AG09319 (cell line): Measurements from ENCODE around the gene NLGN1.

ENCODE experiments used
- DNase-seq: peaks from one replicate; pipeline ENCODE4 v3.0.0-alpha.2; 2010; ENCODE audit warnings: low read depth; ENCODE audit errors: extremely low read depth
- TF ChIP-seq, protein P1 (sequence below): IDR thresholded peaks from 2 replicates; pipeline ENCODE4 v1.5.1; 2011; ENCODE audit warnings: low read depth, mild to moderate bottlenecking, inconsistent platforms, low read length, moderate library complexity

NLGN1 gene

DNA sequence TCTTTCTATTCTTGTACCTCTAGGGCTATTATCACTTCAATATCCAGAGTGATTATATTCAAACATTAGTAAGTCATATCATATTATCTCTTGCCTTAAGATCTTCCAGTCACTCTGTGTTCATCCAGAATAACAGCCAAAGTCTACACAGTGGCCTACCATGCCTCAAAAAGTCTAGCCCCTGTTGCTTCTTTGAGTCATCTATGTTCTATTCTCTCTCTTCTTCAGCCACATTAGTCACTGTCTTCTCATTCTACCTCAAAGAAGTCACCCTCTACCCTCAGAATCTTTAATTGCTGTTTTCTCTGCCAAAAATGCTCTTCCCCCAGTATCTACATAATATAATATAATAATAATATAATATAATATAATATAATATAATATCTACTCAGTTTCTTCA is 356.0 kb downstream of the NLGN1 start:
- no peak for DNase-seq
- TF ChIP-seq, protein P1, sequence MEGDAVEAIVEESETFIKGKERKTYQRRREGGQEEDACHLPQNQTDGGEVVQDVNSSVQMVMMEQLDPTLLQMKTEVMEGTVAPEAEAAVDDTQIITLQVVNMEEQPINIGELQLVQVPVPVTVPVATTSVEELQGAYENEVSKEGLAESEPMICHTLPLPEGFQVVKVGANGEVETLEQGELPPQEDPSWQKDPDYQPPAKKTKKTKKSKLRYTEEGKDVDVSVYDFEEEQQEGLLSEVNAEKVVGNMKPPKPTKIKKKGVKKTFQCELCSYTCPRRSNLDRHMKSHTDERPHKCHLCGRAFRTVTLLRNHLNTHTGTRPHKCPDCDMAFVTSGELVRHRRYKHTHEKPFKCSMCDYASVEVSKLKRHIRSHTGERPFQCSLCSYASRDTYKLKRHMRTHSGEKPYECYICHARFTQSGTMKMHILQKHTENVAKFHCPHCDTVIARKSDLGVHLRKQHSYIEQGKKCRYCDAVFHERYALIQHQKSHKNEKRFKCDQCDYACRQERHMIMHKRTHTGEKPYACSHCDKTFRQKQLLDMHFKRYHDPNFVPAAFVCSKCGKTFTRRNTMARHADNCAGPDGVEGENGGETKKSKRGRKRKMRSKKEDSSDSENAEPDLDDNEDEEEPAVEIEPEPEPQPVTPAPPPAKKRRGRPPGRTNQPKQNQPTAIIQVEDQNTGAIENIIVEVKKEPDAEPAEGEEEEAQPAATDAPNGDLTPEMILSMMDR, result no peak

GRCh38 chr3:173755161-173755560 is 357.6 kb downstream of the NLGN1 start:
- DNase-seq, result no peak
- TF ChIP-seq, protein P1, result no peak

DNA sequence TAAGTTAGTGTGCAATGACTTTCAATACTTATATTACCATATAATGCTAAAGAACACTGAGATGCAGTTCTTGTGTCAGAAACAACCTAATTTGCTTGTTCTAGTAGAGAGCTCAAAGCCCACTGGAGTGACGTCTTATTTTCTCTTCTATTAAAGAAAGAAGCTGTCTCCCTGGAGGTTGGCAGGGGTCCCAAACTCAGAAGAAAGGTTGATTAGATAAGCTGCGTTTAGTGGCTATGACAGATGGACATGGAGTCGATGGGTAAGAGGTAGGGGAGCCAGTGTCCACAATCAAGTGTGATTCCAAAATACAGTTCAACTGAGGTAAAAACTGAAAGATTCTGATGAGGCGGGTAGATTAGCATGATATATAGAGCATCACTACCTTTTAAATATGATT is 363.6 kb downstream of the NLGN1 start:
- TF ChIP-seq, protein P1, result no peak
- DNase-seq, result no peak

DNA sequence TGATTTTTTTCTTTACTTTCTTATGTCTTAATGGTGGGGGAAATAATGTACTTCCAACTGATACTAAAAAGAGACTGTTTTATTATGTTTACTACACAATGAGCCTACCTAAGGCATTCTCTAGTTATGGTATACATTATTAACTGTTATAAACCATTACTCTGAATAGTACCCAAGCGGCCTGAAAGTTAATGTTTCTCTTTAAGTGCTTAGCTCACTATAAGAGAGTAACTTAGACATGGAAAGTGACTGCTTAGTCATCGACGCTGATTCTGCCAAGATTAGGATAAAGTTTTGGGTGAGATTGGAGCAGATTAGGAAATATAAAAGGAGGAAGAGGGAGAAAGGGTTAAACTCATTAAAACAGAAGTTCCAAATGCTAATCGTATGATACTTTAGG is 365.0 kb downstream of the NLGN1 start:
- no peak for DNase-seq
- TF ChIP-seq, protein P1, result no peak

- no peak for DNase-seq
- TF ChIP-seq, protein P1, result no peak
Observed at GRCh38 chr3:173770011-173770410, 372.5 kb downstream of the NLGN1 start.

GRCh38 chr3:173770796-173771573 is 373.4 kb downstream of the NLGN1 start:
- no peak for DNase-seq

GRCh38 chr3:173773800-173774199 is 376.3 kb downstream of the NLGN1 start:
- no peak for DNase-seq
- TF ChIP-seq, protein P1, result no peak

More at GRCh38 chr3:173770796-173771573, 373.4 kb downstream of the NLGN1 start:
- TF ChIP-seq, protein P1, result no peak
